ENCODE measurements around the gene DIO3. TPM values are rescaled to one million over a fixed set of nuclear protein-coding genes. Genes with fewer than 3 reads are reported as not detected.

DIO3 gene
- total RNA-seq, 1 experiment from 2014 or later: 4.4 TPM

GRCh38 chr14:101538878-101539277, 22.4 kb upstream of the DIO3 start:
- POLR2A ChIA-PET: no interaction called here
- no peak overlapping the region for H3K27ac ChIP-seq (ENCODE audit: low read length)

GRCh38 chr14:101539880-101540279, 21.4 kb upstream of the DIO3 start:
- H3K9me3 ChIP-seq (ENCODE audit: control insufficient read depth, insufficient read depth, low read depth, low read length): no peaks in the 10 kb centered on the region
- H3K4me3 ChIP-seq (ENCODE audit: low read depth in 2 of 2, low read length in 2 of 2): no peak overlapping the region
- in situ Hi-C loops (cut with HindIII; ENCODE audit: low pct_unique_long_range_greater_than_20kb, low sequenced_read_pairs) (no loop called here), intact Hi-C loops (cut with micrococcal nuclease; ENCODE audit: unreplicated experiment) (no loop called here)
- no peak overlapping the region for H3K27ac ChIP-seq (ENCODE audit: low read length)
- TF ChIP-seq SIN3A (IDR thresholded peaks at IDR 0.05; ENCODE audit: borderline replicate concordance, insufficient read depth, low read depth, low read length) (no peak), REST (IDR thresholded peaks at IDR 0.05; ENCODE audit: insufficient read depth in 1 of 2, low read depth in 2 of 2, low read length in 1 of 2) (no peak), CTCF (IDR thresholded peaks at IDR 0.05) (no peak), TCF7L2 (IDR thresholded peaks at IDR 0.05; ENCODE audit: low read depth, low read length) (no peak), POLR2AphosphoS5 (IDR thresholded peaks at IDR 0.05; ENCODE audit: low read depth, low read length) (no peak)
- BruUV-seq (replicated peaks): no TSS peak
- DNase-seq (ENCODE audit: low read depth, low spot score): no peak
- ATAC-seq: no peak
- ChIA-PET CTCF (no interaction called here), POLR2A (no interaction called here)
- no peaks in the 10 kb centered on the region for H3K36me3 ChIP-seq (ENCODE audit: control insufficient read depth, insufficient read depth, low read length)
- no peaks in the 10 kb centered on the region for H3K27me3 ChIP-seq (ENCODE audit: control insufficient read depth, insufficient read depth, low read length)
- H3K4me1 ChIP-seq (ENCODE audit: control insufficient read depth, insufficient read depth, low read length): no peaks in the 10 kb centered on the region

More at GRCh38 chr14:101538878-101539277, 22.4 kb upstream of the DIO3 start:
- BruUV-seq (replicated peaks): no TSS peak
- no peak for DNase-seq (ENCODE audit: low read depth, low spot score)
- H3K4me3 ChIP-seq (ENCODE audit: low read depth in 2 of 2, low read length in 2 of 2): no peak overlapping the region
- no peaks in the 10 kb centered on the region for H3K27me3 ChIP-seq (ENCODE audit: control insufficient read depth, insufficient read depth, low read length)
- in situ Hi-C loops (cut with HindIII; ENCODE audit: low pct_unique_long_range_greater_than_20kb, low sequenced_read_pairs) (no loop called here), intact Hi-C loops (cut with micrococcal nuclease; ENCODE audit: unreplicated experiment) (no loop called here)
- CTCF ChIA-PET: no interaction called here
- no peaks in the 10 kb centered on the region for H3K9me3 ChIP-seq (ENCODE audit: control insufficient read depth, insufficient read depth, low read depth, low read length)
- no peaks in the 10 kb centered on the region for H3K4me1 ChIP-seq (ENCODE audit: control insufficient read depth, insufficient read depth, low read length)
- TF ChIP-seq TCF7L2 (IDR thresholded peaks at IDR 0.05; ENCODE audit: low read depth, low read length) (no peak), POLR2AphosphoS5 (IDR thresholded peaks at IDR 0.05; ENCODE audit: low read depth, low read length) (no peak), CTCF (IDR thresholded peaks at IDR 0.05) (no peak)
- ATAC-seq: no peak
- H3K36me3 ChIP-seq (ENCODE audit: control insufficient read depth, insufficient read depth, low read length): no peaks in the 10 kb centered on the region
